K562 (cell line): ENCODE data around the gene MAP4K5. TPM values are rescaled to one million over a fixed set of nuclear protein-coding genes. Genes with fewer than 3 reads are reported as not detected.
A peak's percentile ranks its signal among the peaks of the same experiment; 100 is the strongest.

ENCODE experiments used
- ATAC-seq: fragments of 200-7000 bp; cut with Tn5 transposase; 3 replicates; pipeline ENCODE4 v1.9.1; 2020; ENCODE audit warnings: moderate library complexity
- Bru-seq: library from RNA; stranded (reverse); fragments of 400-500 nt; gene quantifications from one replicate; lab custom pipeline; 2021; lab: Mats Ljungman, UMichigan
- BruChase-seq, 2 experiments: library from RNA; stranded (reverse); fragments of 400-500 nt; gene quantifications; one replicate each; lab custom pipeline; 2021; lab: Mats Ljungman, UMichigan
- BruUV-seq: library from RNA; stranded (reverse); fragments of 400-500 nt; replicated peaks from 2 replicates; lab custom pipeline; 2021; lab: Mats Ljungman, UMichigan
- CTCF ChIA-PET: fragments of 300-600 bp; formaldehyde crosslinking; extraction: SDS; loops from one replicate; lab custom pipeline; 2021; ENCODE audit warnings: low intra/inter-chr PET ratio; lab: Yijun Ruan, JAX
- POLR2A ChIA-PET: fragments of 300-600, 350-650 bp; sonication (Branson Sonifier 250); formaldehyde crosslinking; extraction: SDS; loops from one replicate; lab custom pipeline; 2021; ENCODE audit warnings: antibody characterized with exemption, inconsistent platforms; lab: Yijun Ruan, JAX
- DNase-seq, 4 experiments: peaks; one replicate each; pipeline versions ENCODE4 v3.0.0 to v3.0.0-alpha.2; 2011 to 2018; ENCODE audit warnings: low spot score in 3 of 4, mixed read lengths in 3 of 4; ENCODE audit errors: extremely low read depth in 1 of 4
- FAIRE-seq: peaks from 2 replicates; lab custom pipeline; 2011; peaks lifted over from hg19 to GRCh38; lab: Jason Lieb, UNC
- H2AFZ ChIP-seq: 2 replicates; pipeline ENCODE4 v1.6.0; 2011; ENCODE audit warnings: low read depth, low read length, control low read depth, inconsistent platforms
- H3K27ac ChIP-seq: fragments of 200-600 bp; 3 replicates; pipeline ENCODE4 v1.8.0; 2011; ENCODE audit warnings: low read depth, mild to moderate bottlenecking, control low read depth, inconsistent platforms, low read length, moderate library complexity, mixed read lengths; ENCODE audit errors: extremely low read depth
- H3K27me3 ChIP-seq, 2 experiments: fragments of 300-600 bp in 1 of 2; 2 replicates in 1 of 2; 3 replicates in 1 of 2; pipeline versions ENCODE4 v1.6.0 to v1.8.0; 2011; ENCODE audit warnings: inconsistent platforms in 2 of 2, low read length in 2 of 2, mild to moderate bottlenecking in 1 of 2, mixed read lengths in 1 of 2, moderate library complexity in 1 of 2; ENCODE audit not compliant: control insufficient read depth in 2 of 2, insufficient read depth in 2 of 2
- H3K36me3 ChIP-seq: fragments of 300-600 bp; 3 replicates; pipeline ENCODE4 v1.8.0; 2011; ENCODE audit warnings: mild to moderate bottlenecking, low read length, inconsistent platforms; ENCODE audit not compliant: control insufficient read depth, insufficient read depth
- H3K4me1 ChIP-seq, 2 experiments: fragments of 200-600 bp in 1 of 2; replicated peaks in 1 of 2; 2 replicates in 1 of 2; 3 replicates in 1 of 2; pipeline versions ENCODE4 v1.5.1 to v1.8.0; 2011; ENCODE audit warnings: inconsistent platforms in 2 of 2, low read length in 2 of 2, mild to moderate bottlenecking in 1 of 2, mixed read lengths in 1 of 2, moderate library complexity in 1 of 2; ENCODE audit not compliant: control insufficient read depth in 2 of 2, insufficient read depth in 2 of 2
- H3K4me2 ChIP-seq: 2 replicates; pipeline ENCODE4 v1.6.1; 2011; ENCODE audit warnings: low read length, control low read depth, inconsistent platforms, mixed read lengths; ENCODE audit not compliant: insufficient read depth
- H3K4me3 ChIP-seq: fragments of 200-600 bp; sonication (generic), shearing (Covaris generic); 2 replicates; pipeline ENCODE4 v1.5.1; 2016; ENCODE audit warnings: control low read depth, inconsistent platforms
- H3K79me2 ChIP-seq: fragments of 200-600 bp; 3 replicates; pipeline ENCODE4 v1.8.0; 2011; ENCODE audit warnings: low read length, inconsistent platforms; ENCODE audit not compliant: control insufficient read depth, insufficient read depth
- H3K9ac ChIP-seq, 2 experiments: 2 replicates each; pipeline versions ENCODE4 v1.6.0 to v1.6.1; 2011; ENCODE audit warnings: low read depth in 2 of 2, low read length in 2 of 2, control low read depth in 1 of 2, inconsistent platforms in 1 of 2, mild to moderate bottlenecking in 1 of 2, mixed read lengths in 1 of 2; ENCODE audit not compliant: insufficient read depth in 1 of 2
- H3K9me1 ChIP-seq: one replicate; pipeline ENCODE4 v1.6.0; 2011; ENCODE audit warnings: inconsistent platforms, mild to moderate bottlenecking, low read length, moderate library complexity; ENCODE audit not compliant: control insufficient read depth, insufficient read depth
- H3K9me3 ChIP-seq: replicated peaks from 2 replicates; pipeline ENCODE4 v1.5.1; 2011; ENCODE audit warnings: low read depth, low read length, inconsistent platforms; ENCODE audit not compliant: control insufficient read depth, insufficient read depth
- H4K20me1 ChIP-seq: replicated peaks from 2 replicates; pipeline ENCODE4 v1.6.1; 2011; ENCODE audit warnings: low read length, inconsistent platforms, mixed read lengths; ENCODE audit not compliant: control insufficient read depth, insufficient read depth
- ATF7 ChIP-seq: fragments of 450-650 bp; IDR thresholded peaks from 2 replicates; pipeline ENCODE4 v1.7.1; 2014; ENCODE audit warnings: mild to moderate bottlenecking, moderate library complexity
- BRF2 ChIP-seq: IDR thresholded peaks from 3 replicates; pipeline ENCODE4 v1.6.1; 2011; ENCODE audit warnings: borderline replicate concordance, mild to moderate bottlenecking; ENCODE audit not compliant: insufficient read length, insufficient read depth
- EGR1 ChIP-seq: fragments of 450-650 bp; conservative IDR thresholded peaks from 2 replicates; pipeline ENCODE4 v1.6.1; 2017; ENCODE audit warnings: mild to moderate bottlenecking
- FOSL1 ChIP-seq: fragments of 200-800 bp; sonication (Bioruptor generic); conservative IDR thresholded peaks from 2 replicates; pipeline ENCODE4 v1.6.1; 2016; ENCODE audit warnings: missing genetic modification characterization, missing compliant biosample characterization
- MTA1 ChIP-seq: fragments of 450-650 bp; IDR thresholded peaks from 2 replicates; pipeline ENCODE4 v1.6.1; 2017; ENCODE audit warnings: borderline replicate concordance
- NEUROD1 ChIP-seq: fragments of 150-350 bp; IDR thresholded peaks from 2 replicates; pipeline ENCODE4 v1.6.1; 2014; ENCODE audit warnings: borderline replicate concordance, low read length, low read depth; ENCODE audit not compliant: partially characterized antibody
- NFIC ChIP-seq: fragments of 450-650 bp; IDR thresholded peaks from 2 replicates; pipeline ENCODE4 v1.6.1; 2017; ENCODE audit warnings: mild to moderate bottlenecking, inconsistent platforms
- RBM25 ChIP-seq: fragments of 200-400 bp; formaldehyde crosslinking; IDR thresholded peaks from 2 replicates; pipeline ENCODE4 v1.6.1; 2018; ENCODE audit warnings: low read length, low read depth, moderate library complexity; ENCODE audit not compliant: severe bottlenecking
- SOX6 ChIP-seq: fragments of 450-650 bp; IDR thresholded peaks from 2 replicates; pipeline ENCODE4 v1.6.1; 2014; ENCODE audit warnings: mild to moderate bottlenecking
- ZBTB17 ChIP-seq: fragments of 450-650 bp; formaldehyde crosslinking; IDR thresholded peaks from 2 replicates; pipeline ENCODE4 v1.4.0; 2020; ENCODE audit warnings: mild to moderate bottlenecking
- ZC3H11A ChIP-seq: IDR thresholded peaks from 2 replicates; pipeline ENCODE4 v1.6.1; 2012; ENCODE audit warnings: low read depth, low read length, improper control_type of control experiment
- ZNF165 ChIP-seq: fragments of 250-450 bp; sonication (Bioruptor Pico); IDR thresholded peaks from 2 replicates; pipeline ENCODE4 v1.4.0; 2020; ENCODE audit warnings: borderline replicate concordance
- ZNF740 ChIP-seq, 3 experiments: fragments of 200-800 bp in 1 of 3; sonication (Bioruptor generic) in 1 of 3; sonication (generic) in 1 of 3; formaldehyde crosslinking in 1 of 3; IDR thresholded peaks; 2 replicates each; pipeline versions ENCODE4 v1.6.1 to v1.8.0; 2016 to 2022; ENCODE audit warnings: mild to moderate bottlenecking in 2 of 3, missing compliant biosample characterization in 2 of 3, missing genetic modification characterization in 2 of 3, missing genetic modification reagents in 1 of 3
- WGBS: fragments of 100-300 bp; shearing (Covaris generic); methylation state at CpG from one replicate; pipeline ENCODE4 v1.1.6; 2016; ENCODE audit warnings: low coverage, mixed read lengths; ENCODE audit not compliant: insufficient coverage; ENCODE audit errors: missing lambda C conversion rate; 5-methylcytosine and 5-hydroxymethylcytosine counted together
- in situ Hi-C: fragments of 300-500 bp; cut with MboI; formaldehyde crosslinking; loops from 4 replicates; pipeline ENCODE4 v1.15.0; 2018; ENCODE audit warnings: inconsistent platforms, mixed read lengths
- intact Hi-C: fragments of 100-400 bp; cut with micrococcal nuclease; formaldehyde crosslinking; loops from 2 replicates; pipeline ENCODE4 v1.14.2; 2022
- long read RNA-seq, 3 experiments: library from polyadenylated mRNA in 2 of 3; library from RNA in 1 of 3; unstranded in 2 of 3; stranded (forward) in 1 of 3; transcript quantifications; one replicate each; pipeline ENCODE4 v2.0.0, GENCODE V29; 2019 to 2022
- polyA minus RNA-seq, 3 experiments: library from RNA; depleted of rRNA, polyadenylated mRNA; stranded (reverse); fragments of >200 nt; gene quantifications; 2 replicates each; pipeline ENCODE4 v1.2.3, GENCODE V29; 2011
- polyA plus RNA-seq, 8 experiments: library from polyadenylated mRNA; depleted of rRNA in 4 of 8; stranded (reverse) in 5 of 8; unstranded in 3 of 8; fragments of >200 nt; fragmentation: Nextera tagmentation in 2 of 8; fragmentation: Illumina TruSeq in 1 of 8; extraction: Ambion mirVana in 2 of 8; extraction: Trizol in 1 of 8; gene quantifications; 2 replicates each; pipeline versions ENCODE4 v1.2.1 to v1.2.3, GENCODE V29; 2011 to 2014; ENCODE audit warnings: inconsistent platforms in 1 of 8, missing spikeins in 1 of 8
- total RNA-seq, 7 experiments: library from RNA; depleted of rRNA in 6 of 7; stranded (reverse); fragments of >200 nt in 6 of 7; fragmentation: Illumina TruSeq in 2 of 7; extraction: Trizol in 2 of 7; gene quantifications; 2 replicates each; pipeline versions ENCODE4 v1.2.1 to v1.2.3, GENCODE V29; 2011 to 2021; ENCODE audit warnings: low replicate concordance in 1 of 7

MAP4K5 gene
- total RNA-seq (2011; cell fraction: chromatin; rRNA removed; ENCODE audit: low replicate concordance) = 21.0 and 65.4 TPM in 2 replicates
- total RNA-seq (2011; cell fraction: nucleolus; rRNA removed) = 8.8 and 10.7 TPM in 2 replicates
- total RNA-seq (2011; cell fraction: nucleoplasm; rRNA removed) = 26.3 and 31.1 TPM in 2 replicates
- 29.4 and 39.5 TPM in 2 replicates for total RNA-seq (2014; rRNA removed)
- total RNA-seq (2014; rRNA removed; fragmentation: Illumina TruSeq; extraction: Trizol) = 18.0 and 18.4 TPM in 2 replicates
- 17.2 and 18.1 TPM in 2 replicates for total RNA-seq (2015; rRNA removed; fragmentation: Illumina TruSeq; extraction: Trizol)
- total RNA-seq (2021) = 23.9 and 24.7 TPM in 2 replicates
- polyA plus RNA-seq (2011; rRNA removed) = 12.2 and 14.4 TPM in 2 replicates
- polyA plus RNA-seq (2011; cell fraction: cytosol; rRNA removed) = 4.4 and 5.2 TPM in 2 replicates
- polyA plus RNA-seq (2011; cell fraction: nucleus; rRNA removed) = 17.6 and 24.7 TPM in 2 replicates
- 8.9 and 15.0 TPM in 2 replicates for polyA plus RNA-seq (2012)
- 15.2 and 18.0 TPM in 2 replicates for polyA plus RNA-seq (2014; fragmentation: Illumina TruSeq; extraction: Trizol)
- 1 to 10 TPM; 5.9 TPM for polyA plus RNA-seq (2014; fragmentation: Nextera tagmentation; extraction: Ambion mirVana)
- polyA plus RNA-seq (2014; rRNA removed) = 25.8 and 28.0 TPM in 2 replicates
- polyA minus RNA-seq (2011; rRNA and poly(A)+ RNA removed) = 13.3 and 14.9 TPM in 2 replicates
- 6.4 and 8.5 TPM in 2 replicates for polyA minus RNA-seq (2011; cell fraction: cytosol; rRNA and poly(A)+ RNA removed)
- polyA minus RNA-seq (2011; cell fraction: nucleus; rRNA and poly(A)+ RNA removed) = 28.8 and 38.8 TPM in 2 replicates
- percentile 77 among the genes with signal in this experiment for Bru-seq, nascent RNA
- percentile 85 among the genes with signal in this experiment for BruChase-seq, experiment 1, labeled RNA remaining after a 2-hour chase
- percentile 85 among the genes with signal in this experiment for BruChase-seq, experiment 2, labeled RNA remaining after a 6-hour chase
- long read RNA-seq, experiment 1, partial matches to known transcripts = 15 of 53 reads
- long read RNA-seq, experiment 1, other reads (novel, unspliced or antisense) = 38 of 53 reads
- long read RNA-seq, experiment 2, partial matches to known transcripts = 0 of 8 reads
- long read RNA-seq, experiment 2, other reads (novel, unspliced or antisense) = 8 of 8 reads
- long read RNA-seq, experiment 3, partial matches to known transcripts = 11 of 14 reads
- long read RNA-seq, experiment 3, other reads (novel, unspliced or antisense) = 3 of 14 reads

DNA sequence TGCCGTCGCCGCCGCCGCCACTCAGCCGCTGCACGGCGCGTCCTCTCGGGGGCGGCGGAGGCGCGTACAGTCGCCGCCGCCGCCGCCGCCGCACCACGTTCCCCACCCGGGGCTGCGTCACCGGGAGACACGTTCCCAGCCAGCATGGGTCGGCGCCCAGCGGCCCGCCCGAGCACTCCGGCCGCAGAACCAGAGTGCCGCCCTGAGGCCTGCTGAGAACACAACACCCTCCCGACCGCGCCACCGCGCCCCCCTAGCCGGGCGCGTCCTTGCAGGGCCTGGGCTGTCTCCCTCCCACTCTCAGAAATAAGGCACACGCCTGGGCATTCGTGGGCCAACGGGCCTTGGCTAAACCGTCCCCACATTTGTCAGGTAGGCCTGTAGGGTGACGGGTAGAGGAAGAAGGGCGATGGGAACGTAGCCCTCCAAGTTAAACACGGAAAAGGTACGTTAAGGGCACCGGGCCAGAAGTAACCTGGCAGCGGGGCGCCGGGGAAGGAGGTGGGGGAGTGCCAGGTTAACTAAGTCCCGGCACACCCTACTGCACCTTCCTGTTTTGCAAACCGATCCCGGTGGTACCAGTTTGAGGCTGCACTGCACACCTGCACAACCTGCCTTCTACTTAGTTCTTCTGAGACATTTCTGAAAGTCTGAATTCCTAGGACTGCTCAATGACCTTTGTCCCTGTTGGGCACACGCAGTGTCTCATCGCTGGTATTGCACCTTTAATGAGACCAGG, at the start of gene MAP4K5:
Gene MAP4K5, minus strand, starts transcription at position 68 of the 739 bp plus-strand sequence. CDS start 520 bp downstream, outside the sequence.
- peaks cover 12 to 14% of the 10 kb centered on the region in 2 experiments; a peak in 4 of 5 replicates for H3K4me1 ChIP-seq
- H3K36me3 ChIP-seq = peaks cover 16% of the 10 kb centered on the region; the same call in 2 of the 3 replicates
- in situ Hi-C loops = loop anchor here (25.0 kb wide), 1 partner anchor 670 kb away; the partner anchor contains the start of gene NEMF
- peak within 1 kb of the TSS; percentile 98 for H2AFZ ChIP-seq
- ATAC-seq (peak; percentile 94), FAIRE-seq (no peak), DNase-seq (peak; percentile 81 to 90 (median 85))
- no TSS peak for BruUV-seq
- H3K9me1 ChIP-seq = no peaks in the 10 kb centered on the region
- H3K79me2 ChIP-seq = peaks cover 46% of the 10 kb centered on the region
- peak within 1 kb of the TSS; percentile 86 for H3K27ac ChIP-seq
- CTCF ChIA-PET = interaction anchor here (1.8 to 2.3 kb wide), 2 partner anchors 212 to 215 kb away, joined by 13 to 18 read pairs; no protein-coding TSS in a partner anchor
- H3K4me2 ChIP-seq = peak within 1 kb of the TSS; percentile 80
- 0 out of 2 replicates have a peak, but pooled peaks cover 7% of the 10 kb centered on the region for H4K20me1 ChIP-seq
- POLR2A ChIA-PET = interaction anchor here (0.6 to 1.4 kb wide), 4 partner anchors 8 to 629 kb away, joined by 3 to 4 read pairs (median 4); no protein-coding TSS in a partner anchor
- peak within 1 kb of the TSS; percentile 66 for H3K4me3 ChIP-seq
- no peaks in the 10 kb centered on the region for H3K27me3 ChIP-seq
- WGBS = 2% methylated on average over 27 of the region's 60 CpGs
- H3K9ac ChIP-seq = peak within 1 kb of the TSS; percentile 73 to 95
- intact Hi-C loops = loop anchor here (1.0 to 10.0 kb wide), 5 partner anchors 135 to 668 kb away; partner anchors contain the start of genes CDKL1 and VCPKMT
- no peaks in the 10 kb centered on the region for H3K9me3 ChIP-seq
- TF ChIP-seq RBM25 = peak; percentile 22
- TF ChIP-seq ZNF165 (CRISPR knock-in tag) = no peak
- TF ChIP-seq ZBTB17 (CRISPR knock-in tag) = no peak
- no peak for TF ChIP-seq ZNF740 (CRISPR knock-in tag; IDR thresholded peaks at IDR 0.05)
- TF ChIP-seq ZNF740 (tag; IDR thresholded peaks at IDR 0.05) = no peak
- no peak for TF ChIP-seq NEUROD1
- TF ChIP-seq ATF7 = peak; percentile 81
- 0 out of 2 replicates have a peak, but pooled peaks have one; percentile 24 for TF ChIP-seq FOSL1 (tag)
- TF ChIP-seq MTA1 = no peak
- TF ChIP-seq BRF2 = no peak
- peak; percentile 38; the same call in 1 of the 2 replicates for TF ChIP-seq EGR1
- no peak for TF ChIP-seq ZC3H11A
- peak; percentile 52; the same call in 1 of the 2 replicates for TF ChIP-seq NFIC
- peak; percentile 35; the same call in 1 of the 2 replicates for TF ChIP-seq SOX6
